MG63 (cell line): ENCODE data around the gene FAAP100. TPM values are rescaled to one million over a fixed set of nuclear protein-coding genes. Genes with fewer than 3 reads are reported as not detected.

ENCODE experiments used
- DNase-seq: peaks from one replicate; pipeline ENCODE4 v3.0.0-alpha.2; 2020
- H3K27me3 ChIP-seq: fragments of 250-450 bp; sonication (Bioruptor Pico); 2 replicates; pipeline ENCODE4 v1.5.1; 2020; ENCODE audit warnings: mild to moderate bottlenecking, moderate library complexity
- H3K36me3 ChIP-seq: fragments of 250-450 bp; sonication (Bioruptor Pico); 2 replicates; pipeline ENCODE4 v1.5.1; 2020; ENCODE audit warnings: mild to moderate bottlenecking, moderate library complexity
- H3K4me3 ChIP-seq: fragments of 250-450 bp; sonication (Bioruptor Pico); 2 replicates; pipeline ENCODE4 v1.5.1; 2020; ENCODE audit warnings: mild to moderate bottlenecking, moderate library complexity
- H3K9me3 ChIP-seq: fragments of 250-450 bp; sonication (Bioruptor Pico); 2 replicates; pipeline ENCODE4 v1.5.1; 2020; ENCODE audit warnings: mild to moderate bottlenecking, moderate library complexity
- total RNA-seq: library from RNA; depleted of rRNA; stranded (reverse); fragments of >200 nt; shearing (Covaris generic); gene quantifications from 2 replicates; pipeline ENCODE4 v1.2.3, GENCODE V29; 2014; ENCODE audit warnings: low replicate concordance

The FAAP100 gene
- total RNA-seq, 1 experiment from 2014 or later, result 41.7 TPM

DNA sequence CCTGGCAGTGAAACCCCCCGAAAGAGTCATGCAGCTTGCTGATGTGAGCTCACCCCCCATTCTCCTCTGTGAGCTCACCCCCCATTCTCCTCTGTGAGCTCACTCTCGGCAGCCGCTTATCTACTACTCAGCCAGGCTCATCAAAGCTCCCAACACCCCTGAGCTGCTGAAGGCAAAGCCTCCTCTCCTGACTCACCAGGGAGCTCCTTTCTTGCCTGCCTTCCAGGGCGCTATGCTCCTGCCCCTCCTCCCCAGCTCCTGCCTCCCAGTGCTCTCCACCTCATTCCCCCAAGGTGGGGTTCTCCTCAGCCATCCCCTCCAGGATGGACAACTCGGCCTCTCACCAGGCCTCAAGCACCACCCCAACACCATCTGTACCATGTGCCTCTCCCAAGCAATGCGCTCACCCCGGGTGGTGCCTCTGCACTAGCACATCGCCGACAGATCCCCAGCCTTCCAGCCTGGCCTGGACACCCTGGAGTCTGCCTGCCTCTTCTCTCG is 27.7 kb upstream of the FAAP100 start:
- Histone ChIP-seq H3K9me3 (no peaks in the 10 kb centered on the region), H3K4me3 (no peak overlapping the region), H3K27me3 (no peaks in the 10 kb centered on the region), H3K36me3 (peaks cover 88% of the 10 kb centered on the region)
- peak; percentile 43 for DNase-seq

DNA sequence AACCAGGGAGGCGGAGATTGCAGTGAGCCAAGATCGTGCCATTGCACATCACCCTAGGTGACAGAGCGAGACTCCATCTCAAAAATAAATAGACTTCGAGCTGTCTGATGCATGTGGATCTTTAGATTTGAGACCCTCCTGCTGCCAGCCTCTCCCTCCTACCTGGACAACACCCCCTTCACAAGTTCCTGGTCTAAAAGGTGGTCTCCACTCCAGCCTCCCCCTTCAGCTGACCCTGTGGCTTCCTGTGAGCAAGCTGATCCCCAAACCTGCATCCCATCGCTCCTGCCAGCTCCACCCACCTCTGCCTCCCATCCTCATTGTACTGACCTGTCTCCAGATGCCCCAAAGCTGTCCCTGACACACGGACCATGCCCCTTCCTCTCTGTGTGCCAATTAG is 27.1 kb upstream of the FAAP100 start:
- no peak for DNase-seq
- peaks cover 88% of the 10 kb centered on the region for H3K36me3 ChIP-seq
- H3K9me3 ChIP-seq, result no peaks in the 10 kb centered on the region
- H3K27me3 ChIP-seq, result no peaks in the 10 kb centered on the region
- no peak overlapping the region for H3K4me3 ChIP-seq

DNA sequence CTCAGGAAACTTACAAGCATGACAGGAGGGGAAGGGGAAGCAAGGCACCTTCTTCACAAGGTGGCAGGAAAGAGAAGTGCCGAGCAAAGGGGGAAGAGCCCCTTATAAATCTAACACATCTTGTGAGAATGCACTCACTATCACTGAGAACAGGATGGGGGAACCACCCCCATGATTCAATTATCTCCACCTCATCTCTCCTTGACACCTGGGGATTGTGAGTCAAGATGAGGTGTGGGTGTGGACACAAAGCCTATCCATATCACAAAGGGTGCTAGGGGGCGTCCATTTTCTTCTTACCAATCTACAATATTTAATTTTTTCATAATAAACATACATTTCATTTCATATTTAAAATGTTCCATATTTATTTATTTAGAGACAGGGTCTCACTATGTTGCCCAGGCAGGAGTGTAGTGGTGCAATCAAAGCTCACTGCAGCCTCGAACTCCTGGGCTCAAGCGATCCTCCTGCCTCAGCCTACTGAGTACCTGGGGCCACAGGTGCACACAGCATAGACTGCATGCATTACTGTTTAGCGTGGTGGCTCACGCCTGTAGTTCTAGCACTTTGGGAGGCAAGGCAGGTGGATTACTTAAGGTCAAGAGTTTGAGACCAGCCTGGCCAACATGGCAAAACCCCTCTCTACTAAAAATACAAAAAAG is 26.5 kb upstream of the FAAP100 start:
- Histone ChIP-seq H3K36me3 (peaks cover 88% of the 10 kb centered on the region), H3K27me3 (no peaks in the 10 kb centered on the region), H3K9me3 (no peaks in the 10 kb centered on the region), H3K4me3 (no peak overlapping the region)
- no peak for DNase-seq

DNA sequence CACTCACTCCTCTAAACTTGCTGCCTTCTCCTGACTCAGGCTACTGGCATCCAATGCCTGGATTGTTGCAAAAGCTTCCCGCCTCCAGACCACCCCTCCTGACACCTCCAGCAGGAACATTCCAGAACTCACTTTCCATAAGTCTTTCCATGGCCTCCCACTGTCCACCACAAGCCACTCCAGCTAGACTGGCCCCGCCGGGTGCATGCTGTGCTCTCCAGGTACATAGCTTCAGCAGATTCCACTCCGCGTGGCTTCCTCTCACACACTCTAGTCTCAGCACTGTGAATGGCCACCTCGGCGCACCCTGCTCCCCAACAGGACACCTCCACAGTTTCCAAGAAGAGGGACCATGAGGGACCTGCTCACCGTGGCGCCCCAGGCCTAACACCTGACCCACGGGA is 25.9 kb upstream of the FAAP100 start:
- DNase-seq, result no peak
- peaks cover 88% of the 10 kb centered on the region for H3K36me3 ChIP-seq

DNA sequence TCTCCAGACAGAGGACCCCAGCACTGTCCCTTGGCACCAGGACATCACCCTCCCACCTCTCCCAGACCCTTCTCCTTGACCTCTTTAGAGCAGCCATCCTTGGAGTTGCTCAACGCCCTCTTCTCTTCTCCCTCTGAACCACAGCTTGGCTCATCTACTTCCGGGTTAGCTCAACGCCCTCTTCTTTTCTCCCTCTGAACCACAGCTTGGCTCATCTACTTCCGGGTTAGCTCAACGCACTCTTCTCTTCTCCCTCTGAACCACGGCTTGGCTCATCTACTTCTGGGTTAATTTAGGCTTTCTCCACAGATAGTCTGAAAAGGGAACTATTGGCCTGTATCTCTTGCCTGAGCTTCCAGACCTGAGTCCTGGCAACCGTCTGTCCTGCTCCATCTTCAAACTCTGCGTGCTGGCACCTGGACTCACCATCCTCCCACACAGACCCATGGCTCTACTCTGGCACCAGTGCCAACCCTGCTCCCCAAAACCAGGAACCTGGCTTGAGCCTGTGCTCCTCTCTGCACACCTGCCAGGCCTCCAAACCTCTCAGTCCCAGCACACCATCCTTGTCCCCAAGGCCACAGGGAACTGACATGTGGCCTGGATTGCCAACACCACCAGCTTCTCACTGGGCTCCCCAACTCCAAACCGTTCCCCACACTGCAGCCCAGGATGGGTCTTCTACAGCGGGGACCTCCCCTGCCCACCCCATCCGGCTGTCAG is 25.3 kb upstream of the FAAP100 start:
- peak; percentile 64 for DNase-seq
- H3K9me3 ChIP-seq, result no peaks in the 10 kb centered on the region
- peaks cover 88% of the 10 kb centered on the region for H3K36me3 ChIP-seq
- H3K27me3 ChIP-seq, result no peaks in the 10 kb centered on the region
- peak overlapping the region; percentile 7; the same call in 1 of the 2 replicates for H3K4me3 ChIP-seq

More for the DNA sequence above, 25.9 kb upstream of the FAAP100 start:
- no peak overlapping the region for H3K4me3 ChIP-seq
- no peaks in the 10 kb centered on the region for H3K27me3 ChIP-seq
- H3K9me3 ChIP-seq, result no peaks in the 10 kb centered on the region

DNA sequence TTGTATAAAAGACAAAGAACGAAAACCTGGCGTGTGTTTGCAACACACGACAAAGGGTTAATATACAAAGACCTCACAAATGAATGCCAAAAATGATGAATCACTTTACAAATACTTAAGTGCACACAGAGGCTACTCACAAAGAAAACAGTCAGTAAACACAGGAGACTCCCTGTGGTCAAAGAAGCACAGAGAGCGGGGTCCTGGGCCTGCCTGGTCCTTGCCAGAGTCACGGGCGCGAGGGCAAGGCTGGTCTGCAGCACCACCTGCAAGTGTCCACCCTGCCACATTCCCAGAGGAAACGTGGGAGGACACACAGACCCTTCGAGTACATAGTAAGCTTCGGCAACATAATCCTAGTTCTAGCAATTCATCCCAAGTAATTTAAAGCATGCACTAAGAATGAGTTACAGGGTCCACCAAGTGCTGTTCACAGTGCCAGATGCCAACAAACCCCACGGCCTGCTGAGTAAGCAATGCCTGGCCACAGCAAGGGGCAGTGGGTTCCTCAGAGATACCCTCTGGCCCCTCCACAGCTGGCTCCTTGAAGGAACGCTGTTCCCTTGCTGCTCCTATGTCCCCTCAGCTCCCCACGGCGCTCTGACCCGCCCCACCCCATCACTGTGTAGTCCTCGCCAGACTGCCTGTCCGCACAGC is 24.6 kb upstream of the FAAP100 start:
- no peaks in the 10 kb centered on the region for H3K9me3 ChIP-seq
- no peaks in the 10 kb centered on the region for H3K27me3 ChIP-seq
- H3K4me3 ChIP-seq, result peak overlapping the region; percentile 7; the same call in 1 of the 2 replicates
- H3K36me3 ChIP-seq, result peaks cover 88% of the 10 kb centered on the region
- DNase-seq, result peak; percentile 86

DNA sequence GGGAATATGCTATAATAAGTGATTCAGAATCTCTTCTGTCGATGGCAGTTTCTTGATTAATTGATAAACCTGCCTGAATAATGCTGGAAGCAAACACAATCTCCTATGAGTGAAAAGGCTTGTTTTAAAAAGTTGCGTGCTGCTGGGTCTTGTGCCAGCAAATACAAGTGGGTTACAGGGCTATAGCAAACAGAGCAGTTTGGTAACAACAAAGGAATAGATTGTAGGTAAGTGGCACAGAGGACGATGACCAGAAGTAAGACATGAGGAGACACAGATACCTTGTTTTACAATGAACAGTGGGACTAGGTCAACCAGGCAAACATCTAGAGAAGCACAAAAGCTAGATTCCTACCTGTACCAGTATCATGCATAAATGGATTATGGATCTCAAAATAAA is 23.7 kb upstream of the FAAP100 start:
- Histone ChIP-seq H3K36me3 (peaks cover 90% of the 10 kb centered on the region), H3K9me3 (no peaks in the 10 kb centered on the region), H3K4me3 (no peak overlapping the region), H3K27me3 (no peaks in the 10 kb centered on the region)
- no peak for DNase-seq

DNA sequence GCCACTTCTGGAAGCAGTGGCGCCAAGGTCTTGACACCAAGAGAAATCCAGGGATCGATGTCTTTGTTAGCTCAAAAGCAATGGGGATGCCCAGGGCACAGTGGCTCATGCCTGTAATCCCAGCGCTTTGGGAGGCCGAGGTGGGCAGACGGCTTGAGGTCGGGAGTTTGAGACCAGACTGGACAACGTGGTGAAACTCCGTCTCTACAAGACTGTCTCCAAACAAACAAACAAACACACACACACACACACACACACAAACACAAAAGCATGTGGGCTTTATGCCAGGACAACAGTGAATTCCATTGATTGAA is 22.4 kb upstream of the FAAP100 start:
- Histone ChIP-seq H3K36me3 (peaks cover 93% of the 10 kb centered on the region), H3K27me3 (no peaks in the 10 kb centered on the region)

DNA sequence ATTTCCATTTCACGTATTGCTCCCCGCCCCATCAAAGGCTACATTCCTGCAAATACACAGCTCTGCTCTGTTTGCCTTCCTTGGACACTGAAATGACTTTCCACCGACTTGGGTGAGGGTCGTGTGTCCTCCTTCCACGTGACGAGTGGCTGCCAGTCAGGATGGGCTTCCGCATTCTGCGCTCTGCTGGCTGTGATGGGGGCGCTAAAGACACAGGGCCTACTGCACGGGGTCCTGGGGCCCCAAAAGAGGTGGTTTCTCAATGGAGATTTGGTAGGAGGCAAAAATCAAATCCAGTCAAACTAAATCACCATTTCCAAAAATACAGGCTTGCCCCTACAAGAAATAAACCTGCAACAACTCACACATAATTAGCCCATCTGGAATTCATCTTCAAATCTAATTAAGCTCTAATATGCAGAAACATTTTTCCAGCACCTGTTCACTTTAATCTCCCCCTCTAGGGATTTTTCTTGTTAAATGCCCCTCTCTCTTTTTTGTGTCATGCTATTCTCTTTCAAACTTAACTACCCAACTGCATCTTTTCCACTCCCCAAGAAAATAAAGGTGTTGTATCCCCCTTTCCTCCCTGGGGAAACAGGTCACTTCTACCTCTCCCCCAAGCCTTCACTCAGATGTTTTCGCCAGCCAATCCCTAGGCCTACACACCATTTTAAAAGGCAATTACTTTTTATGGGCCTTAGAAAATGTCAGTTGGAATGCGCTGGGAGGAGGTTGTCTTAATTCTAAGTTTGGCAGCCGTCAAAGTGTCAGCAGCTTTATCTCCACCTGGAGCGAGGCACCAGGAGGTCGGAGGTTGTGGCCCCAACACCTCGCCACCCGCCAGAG is 21.9 kb upstream of the FAAP100 start:
- DNase-seq, result no peak
- H3K27me3 ChIP-seq, result no peaks in the 10 kb centered on the region
- peaks cover 93% of the 10 kb centered on the region for H3K36me3 ChIP-seq
- H3K4me3 ChIP-seq, result no peak overlapping the region
- no peaks in the 10 kb centered on the region for H3K9me3 ChIP-seq

More for the DNA sequence above, 22.4 kb upstream of the FAAP100 start:
- Histone ChIP-seq H3K4me3 (no peak overlapping the region), H3K9me3 (no peaks in the 10 kb centered on the region)
- DNase-seq, result no peak

DNA sequence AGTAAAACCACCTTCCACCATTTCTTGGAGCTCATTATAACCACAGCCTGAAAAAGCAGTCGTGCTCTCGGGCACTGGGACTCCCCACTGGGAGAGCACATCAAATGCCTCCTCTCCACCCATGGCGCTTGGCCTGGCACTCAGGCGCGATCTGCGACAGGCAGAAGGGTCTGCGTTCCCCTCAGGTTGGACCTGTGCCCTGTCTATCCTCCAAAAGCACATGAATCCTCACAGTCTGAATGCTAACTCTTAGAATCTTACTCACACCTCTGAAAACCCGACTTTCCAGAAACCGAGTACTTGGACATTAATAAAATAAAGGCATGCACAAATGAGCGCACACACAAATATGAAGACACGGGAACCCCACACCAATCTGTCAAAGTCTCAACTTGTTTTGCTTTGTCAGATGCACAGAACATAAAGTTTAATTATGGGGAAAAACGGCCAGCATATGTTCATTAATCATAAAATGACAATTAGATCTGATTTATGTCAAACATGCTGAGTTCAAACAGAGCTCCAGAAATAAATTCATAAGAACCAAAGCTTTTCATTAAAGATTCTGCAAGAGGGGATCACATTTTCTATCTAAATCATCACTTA is 20.5 kb upstream of the FAAP100 start:
- Histone ChIP-seq H3K4me3 (no peak overlapping the region), H3K36me3 (peaks cover 91% of the 10 kb centered on the region), H3K9me3 (no peaks in the 10 kb centered on the region), H3K27me3 (no peaks in the 10 kb centered on the region)
- DNase-seq, result no peak

DNA sequence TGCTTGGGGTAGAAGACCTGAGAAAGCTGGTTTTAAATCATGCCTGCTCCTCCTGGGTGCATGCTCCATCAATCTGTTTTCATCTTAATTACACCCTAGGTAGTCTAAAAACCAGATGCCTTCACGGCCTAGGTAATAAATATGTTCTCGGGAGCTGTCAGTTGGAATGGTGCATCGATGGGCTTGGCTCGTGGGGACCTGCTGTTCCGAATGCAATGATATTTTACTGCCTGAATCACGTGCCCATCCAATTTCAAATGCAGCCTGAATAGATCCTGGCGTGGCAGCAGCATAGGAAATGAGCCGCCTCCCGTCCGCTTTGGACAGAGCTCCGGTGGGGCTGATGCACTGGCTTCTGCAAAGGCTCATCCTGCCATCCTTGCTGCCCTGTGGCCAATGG is 18.8 kb upstream of the FAAP100 start:
- Histone ChIP-seq H3K36me3 (peaks cover 92% of the 10 kb centered on the region), H3K9me3 (no peaks in the 10 kb centered on the region), H3K27me3 (no peaks in the 10 kb centered on the region), H3K4me3 (no peak overlapping the region)
- DNase-seq, result no peak

DNA sequence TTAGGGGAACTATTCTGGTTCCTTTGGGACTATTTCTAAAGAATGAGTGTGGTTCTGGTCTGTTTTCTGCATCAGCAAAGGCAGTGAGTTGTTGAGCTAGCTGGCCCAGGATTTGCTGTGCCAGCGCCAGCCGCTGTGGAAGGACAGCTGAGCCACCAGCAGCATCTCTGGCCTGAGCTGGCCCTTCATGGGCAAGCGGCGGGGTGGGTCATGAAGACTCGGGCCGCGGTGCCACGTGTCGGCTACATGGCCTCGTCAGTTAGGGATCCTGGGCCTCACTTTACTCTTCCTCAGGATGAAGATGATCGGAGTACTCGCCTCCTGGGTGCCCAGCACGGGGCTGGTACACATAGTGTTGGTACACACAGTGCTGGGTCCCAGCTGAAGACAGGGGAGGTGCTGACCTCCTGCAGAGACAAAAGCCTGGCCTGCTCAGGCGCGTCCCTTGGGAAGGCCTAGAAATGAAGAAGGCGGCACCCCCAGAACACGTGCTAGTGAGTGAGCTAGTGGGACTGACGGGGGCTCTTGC is 17.9 kb upstream of the FAAP100 start:
- DNase-seq, result no peak
- Histone ChIP-seq H3K27me3 (no peaks in the 10 kb centered on the region), H3K4me3 (no peak overlapping the region), H3K36me3 (peaks cover 92% of the 10 kb centered on the region), H3K9me3 (no peaks in the 10 kb centered on the region)

DNA sequence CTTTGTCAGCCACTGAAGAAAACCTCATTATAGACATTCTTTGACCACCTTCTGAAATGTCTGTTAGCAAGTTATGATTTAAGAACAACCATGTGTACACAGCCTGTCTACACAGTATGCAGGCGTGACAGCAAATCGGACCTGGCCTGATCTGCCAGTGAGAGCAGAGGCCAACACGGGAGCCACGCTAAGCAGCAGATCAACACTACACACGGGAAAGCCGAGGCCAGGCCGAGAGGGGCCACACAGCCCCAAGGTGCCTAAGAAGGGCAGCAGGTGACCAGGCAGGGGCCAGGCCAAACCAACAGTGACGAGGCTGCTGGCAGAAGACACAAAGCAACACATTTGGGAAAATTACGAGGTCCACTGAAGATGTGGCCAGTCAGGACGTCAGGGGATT is 16.3 kb upstream of the FAAP100 start:
- H3K9me3 ChIP-seq, result no peaks in the 10 kb centered on the region
- no peak overlapping the region for H3K4me3 ChIP-seq
- no peak for DNase-seq
- no peaks in the 10 kb centered on the region for H3K27me3 ChIP-seq
- H3K36me3 ChIP-seq, result peaks cover 92% of the 10 kb centered on the region

DNA sequence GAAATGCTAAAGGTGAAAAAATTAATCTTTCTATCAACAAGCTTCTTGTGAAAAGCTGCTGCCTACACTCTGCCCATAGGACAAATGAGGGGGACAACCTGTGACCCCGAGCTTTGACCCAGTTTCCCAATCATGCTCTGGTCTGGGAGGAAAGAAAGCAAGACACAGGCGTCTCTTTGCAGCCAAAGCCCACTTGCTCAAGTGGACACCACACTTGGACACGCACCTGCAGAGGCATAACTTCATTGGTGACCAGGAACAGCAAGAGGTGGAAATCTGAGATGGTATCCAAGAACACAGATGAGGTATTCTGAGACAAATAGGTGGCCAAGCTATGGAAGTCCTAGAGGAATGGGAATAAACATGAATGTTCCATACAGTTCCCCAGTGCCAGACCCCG is 15.0 kb upstream of the FAAP100 start:
- Histone ChIP-seq H3K36me3 (peaks cover 92% of the 10 kb centered on the region), H3K4me3 (peak overlapping the region; percentile 3; the same call in 1 of the 2 replicates), H3K9me3 (no peaks in the 10 kb centered on the region), H3K27me3 (no peaks in the 10 kb centered on the region)
- no peak for DNase-seq

DNA sequence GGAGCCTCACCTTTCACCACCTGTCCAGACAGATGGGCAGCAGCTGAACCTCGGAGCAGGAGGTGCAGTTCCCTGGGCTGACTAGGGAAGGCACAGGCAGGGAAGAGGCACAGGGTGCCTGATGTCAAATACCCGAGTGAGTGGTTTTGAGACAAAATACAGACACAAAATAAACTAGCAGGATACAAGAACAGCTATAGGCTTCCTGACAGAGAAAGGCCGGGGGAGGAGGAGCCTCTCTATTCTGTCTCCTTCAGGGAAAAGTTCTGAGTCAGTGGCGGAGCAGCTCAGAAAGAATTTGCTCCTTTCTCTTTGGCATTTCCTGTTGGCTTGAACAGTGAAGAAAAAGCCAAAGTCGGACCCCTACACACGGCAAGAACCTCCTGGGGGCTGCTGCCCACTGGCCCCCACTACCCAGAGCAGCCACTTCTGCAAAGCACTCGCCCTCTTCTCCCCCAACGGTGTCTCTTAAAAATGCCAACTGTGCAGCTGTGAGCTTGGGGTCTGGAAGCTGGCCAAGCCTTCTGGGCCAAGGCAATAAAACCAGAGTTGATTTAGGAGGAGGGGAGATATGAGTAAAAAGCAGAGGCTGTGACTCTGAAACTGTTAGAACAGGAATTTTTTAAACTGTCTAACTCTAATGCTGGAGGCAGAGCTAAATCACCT is 14.4 kb upstream of the FAAP100 start:
- Histone ChIP-seq H3K36me3 (peaks cover 92% of the 10 kb centered on the region), H3K27me3 (no peaks in the 10 kb centered on the region), H3K4me3 (no peak overlapping the region), H3K9me3 (no peaks in the 10 kb centered on the region)
- peak; percentile 94 for DNase-seq

DNA sequence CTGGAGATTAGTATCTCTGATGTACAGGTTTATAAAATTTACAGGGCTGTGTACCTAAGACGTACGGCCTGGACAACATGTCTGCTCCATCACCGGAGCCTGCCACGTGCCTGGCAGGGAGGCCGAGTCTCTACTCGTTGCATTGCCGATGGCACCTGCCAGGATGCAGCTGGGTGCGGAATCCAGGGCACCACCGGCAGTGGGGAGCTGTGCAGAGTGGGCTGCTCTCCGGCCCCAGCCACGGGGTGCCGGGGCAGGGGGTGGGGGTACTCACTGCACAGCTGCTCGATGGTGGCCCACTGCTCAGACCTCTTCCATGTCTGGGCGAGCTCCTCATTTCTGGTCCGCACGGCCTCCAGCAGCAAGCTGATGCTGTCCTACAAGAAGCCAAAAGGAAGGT is 13.1 kb upstream of the FAAP100 start:
- DNase-seq, result no peak
- Histone ChIP-seq H3K4me3 (no peak overlapping the region), H3K36me3 (peaks cover 90% of the 10 kb centered on the region), H3K27me3 (no peaks in the 10 kb centered on the region), H3K9me3 (no peaks in the 10 kb centered on the region)
